ENCODE results near the gene PHACTR1. TPM values are rescaled to one million over a fixed set of nuclear protein-coding genes. Genes with fewer than 3 reads are reported as not detected.

The PHACTR1 gene
- total and polyA plus RNA-seq, 2 donors (not counting 1 experiment from before 2014, with no cell fraction given), result 0.60 to 1.2 TPM

DNA sequence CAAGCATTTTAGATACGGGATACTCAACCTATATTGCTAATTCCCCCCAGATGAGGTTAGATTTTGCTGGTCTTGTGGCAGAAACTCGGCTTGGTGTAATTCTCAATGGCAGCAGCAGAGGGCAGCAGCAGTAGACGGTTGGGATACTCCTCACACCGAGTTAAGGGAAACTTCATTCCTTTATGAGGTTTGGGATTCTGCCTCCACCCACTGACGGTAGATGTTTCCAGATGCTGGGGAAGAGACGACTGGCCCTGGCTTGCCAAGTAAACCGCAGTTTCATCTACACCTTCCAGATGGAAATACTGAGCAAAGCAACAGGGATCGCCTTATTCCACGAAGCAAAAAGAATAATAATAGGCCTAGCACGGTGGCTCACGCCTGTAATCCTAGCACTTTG, 620.0 kb downstream of the PHACTR1 start:
- Histone ChIP-seq H3K4me2 (ENCODE audit: extremely low read depth, insufficient read depth, low read length) (no peak overlapping the region), H3K27me3 (ENCODE audit: control insufficient read depth, insufficient read depth, low read length) (no peaks in the 10 kb centered on the region), H3K4me3 (replicated peaks in 1 of 4; ENCODE audit: control extremely low read depth in 1 of 4, insufficient read depth in 1 of 4, low read depth in 3 of 4, low read length in 4 of 4) (no peak overlapping the region), H3K27ac (ENCODE audit: insufficient read depth, low read length) (no peak overlapping the region), H2AFZ (ENCODE audit: low read length) (no peak overlapping the region), H3K4me1 (ENCODE audit: control insufficient read depth, extremely low read depth, insufficient read depth, low read length) (no peaks in the 10 kb centered on the region), H3K36me3 (ENCODE audit: control insufficient read depth, insufficient read depth, low read length) (no peaks in the 10 kb centered on the region), H3K79me2 (ENCODE audit: control insufficient read depth, insufficient read depth, low read length) (no peaks in the 10 kb centered on the region), H4K20me1 (ENCODE audit: control insufficient read depth, extremely low read depth, insufficient read depth, low read length) (no peaks in the 10 kb centered on the region), H3K9ac (ENCODE audit: insufficient read depth, low read length) (no peak overlapping the region), H3K9me3 (ENCODE audit: control insufficient read depth, insufficient read depth, low read depth, low read length) (no peaks in the 10 kb centered on the region)
- TF ChIP-seq, protein P1, sequence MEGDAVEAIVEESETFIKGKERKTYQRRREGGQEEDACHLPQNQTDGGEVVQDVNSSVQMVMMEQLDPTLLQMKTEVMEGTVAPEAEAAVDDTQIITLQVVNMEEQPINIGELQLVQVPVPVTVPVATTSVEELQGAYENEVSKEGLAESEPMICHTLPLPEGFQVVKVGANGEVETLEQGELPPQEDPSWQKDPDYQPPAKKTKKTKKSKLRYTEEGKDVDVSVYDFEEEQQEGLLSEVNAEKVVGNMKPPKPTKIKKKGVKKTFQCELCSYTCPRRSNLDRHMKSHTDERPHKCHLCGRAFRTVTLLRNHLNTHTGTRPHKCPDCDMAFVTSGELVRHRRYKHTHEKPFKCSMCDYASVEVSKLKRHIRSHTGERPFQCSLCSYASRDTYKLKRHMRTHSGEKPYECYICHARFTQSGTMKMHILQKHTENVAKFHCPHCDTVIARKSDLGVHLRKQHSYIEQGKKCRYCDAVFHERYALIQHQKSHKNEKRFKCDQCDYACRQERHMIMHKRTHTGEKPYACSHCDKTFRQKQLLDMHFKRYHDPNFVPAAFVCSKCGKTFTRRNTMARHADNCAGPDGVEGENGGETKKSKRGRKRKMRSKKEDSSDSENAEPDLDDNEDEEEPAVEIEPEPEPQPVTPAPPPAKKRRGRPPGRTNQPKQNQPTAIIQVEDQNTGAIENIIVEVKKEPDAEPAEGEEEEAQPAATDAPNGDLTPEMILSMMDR (conservative IDR thresholded peaks at IDR 0.05 in 1 of 2, IDR thresholded peaks at IDR 0.05 in 1 of 2; ENCODE audit: low read depth in 1 of 2, low read length in 2 of 2), result peak; percentile 92 to 97
- TF ChIP-seq EZH2 (IDR thresholded peaks at IDR 0.05; ENCODE audit: low read length, missing control alignments), result no peak
- peak; percentile 89 to 94 for DNase-seq (ENCODE audit: low read depth in 2 of 2)

DNA sequence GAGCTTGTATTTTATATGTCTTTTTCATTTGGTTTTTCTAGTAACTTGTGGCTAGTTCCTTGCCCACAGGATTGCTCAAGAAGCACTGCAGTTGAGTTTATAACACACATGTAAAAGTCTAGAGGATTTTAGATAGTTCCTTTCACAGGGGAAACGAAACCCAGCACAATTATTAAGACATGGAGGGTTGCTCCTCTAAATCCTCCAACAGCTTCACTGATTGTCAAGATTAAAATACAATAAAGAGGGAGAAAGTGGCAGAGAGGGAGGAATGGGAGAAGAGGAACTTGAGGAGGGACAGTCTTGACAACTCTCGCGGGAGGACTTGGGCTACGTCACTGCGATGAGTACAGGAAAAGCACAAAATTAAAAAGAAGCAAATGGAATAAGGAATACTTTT, 621.5 kb downstream of the PHACTR1 start:
- Histone ChIP-seq H3K4me3 (replicated peaks in 1 of 4; ENCODE audit: control extremely low read depth in 1 of 4, insufficient read depth in 1 of 4, low read depth in 3 of 4, low read length in 4 of 4) (no peak overlapping the region), H4K20me1 (ENCODE audit: control insufficient read depth, extremely low read depth, insufficient read depth, low read length) (no peaks in the 10 kb centered on the region), H3K9ac (ENCODE audit: insufficient read depth, low read length) (no peak overlapping the region), H3K27ac (ENCODE audit: insufficient read depth, low read length) (no peak overlapping the region), H3K79me2 (ENCODE audit: control insufficient read depth, insufficient read depth, low read length) (no peaks in the 10 kb centered on the region), H3K4me1 (ENCODE audit: control insufficient read depth, extremely low read depth, insufficient read depth, low read length) (no peaks in the 10 kb centered on the region), H3K9me3 (ENCODE audit: control insufficient read depth, insufficient read depth, low read depth, low read length) (no peaks in the 10 kb centered on the region), H3K4me2 (ENCODE audit: extremely low read depth, insufficient read depth, low read length) (no peak overlapping the region), H3K27me3 (ENCODE audit: control insufficient read depth, insufficient read depth, low read length) (no peaks in the 10 kb centered on the region), H2AFZ (ENCODE audit: low read length) (no peak overlapping the region), H3K36me3 (ENCODE audit: control insufficient read depth, insufficient read depth, low read length) (no peaks in the 10 kb centered on the region)
- TF ChIP-seq, protein P1 (conservative IDR thresholded peaks at IDR 0.05 in 1 of 2, IDR thresholded peaks at IDR 0.05 in 1 of 2; ENCODE audit: low read depth in 1 of 2, low read length in 2 of 2), result no peak
- TF ChIP-seq EZH2 (IDR thresholded peaks at IDR 0.05; ENCODE audit: low read length, missing control alignments), result no peak
- DNase-seq (ENCODE audit: low read depth in 2 of 2), result no peak

Data from fibroblast of lung (primary cell).